ENCODE data around the gene KCNJ5.

DNA sequence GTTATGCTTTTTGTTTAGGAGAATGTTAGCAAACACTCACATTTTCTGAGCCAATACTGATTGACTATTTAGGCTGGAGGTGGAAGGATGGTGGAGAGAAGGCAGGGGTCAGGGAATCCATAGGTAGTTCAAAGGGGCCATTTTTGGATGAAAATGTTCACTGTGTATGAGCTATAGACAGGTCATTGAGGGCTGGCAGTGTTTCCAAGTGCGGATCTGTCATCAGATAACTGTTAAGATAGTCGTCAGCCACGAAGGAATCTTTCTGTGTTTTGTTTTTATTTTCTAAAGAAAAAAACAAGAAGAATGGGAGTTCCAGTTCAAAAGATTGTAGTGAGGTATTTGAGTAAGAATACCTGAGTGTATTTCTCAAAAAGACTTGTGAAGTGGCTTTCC is 3.1 kb downstream of the KCNJ5 start:
- TF ChIP-seq, protein P1, sequence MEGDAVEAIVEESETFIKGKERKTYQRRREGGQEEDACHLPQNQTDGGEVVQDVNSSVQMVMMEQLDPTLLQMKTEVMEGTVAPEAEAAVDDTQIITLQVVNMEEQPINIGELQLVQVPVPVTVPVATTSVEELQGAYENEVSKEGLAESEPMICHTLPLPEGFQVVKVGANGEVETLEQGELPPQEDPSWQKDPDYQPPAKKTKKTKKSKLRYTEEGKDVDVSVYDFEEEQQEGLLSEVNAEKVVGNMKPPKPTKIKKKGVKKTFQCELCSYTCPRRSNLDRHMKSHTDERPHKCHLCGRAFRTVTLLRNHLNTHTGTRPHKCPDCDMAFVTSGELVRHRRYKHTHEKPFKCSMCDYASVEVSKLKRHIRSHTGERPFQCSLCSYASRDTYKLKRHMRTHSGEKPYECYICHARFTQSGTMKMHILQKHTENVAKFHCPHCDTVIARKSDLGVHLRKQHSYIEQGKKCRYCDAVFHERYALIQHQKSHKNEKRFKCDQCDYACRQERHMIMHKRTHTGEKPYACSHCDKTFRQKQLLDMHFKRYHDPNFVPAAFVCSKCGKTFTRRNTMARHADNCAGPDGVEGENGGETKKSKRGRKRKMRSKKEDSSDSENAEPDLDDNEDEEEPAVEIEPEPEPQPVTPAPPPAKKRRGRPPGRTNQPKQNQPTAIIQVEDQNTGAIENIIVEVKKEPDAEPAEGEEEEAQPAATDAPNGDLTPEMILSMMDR (IDR thresholded peaks at IDR 0.05; ENCODE audit: insufficient read depth, low read length, poor library complexity, severe bottlenecking) = no peak
- no peak for TF ChIP-seq EZH2phosphoT487 (conservative IDR thresholded peaks at IDR 0.05; ENCODE audit: low read length)
